SK-N-SH (cell line): Measurements from ENCODE around the gene DUOX2.

Experiments used
- CTCF ChIP-seq: fragments of 200-600 bp; sonication (generic); IDR thresholded peaks from 2 replicates; pipeline ENCODE4 v1.6.1; 2017; ENCODE audit warnings: antibody characterized with exemption, mild to moderate bottlenecking, moderate library complexity
- EP300 ChIP-seq, 2 experiments: IDR thresholded peaks; 2 replicates each; pipeline versions ENCODE4 v1.4.0 to v1.6.1; 2012; ENCODE audit warnings: borderline replicate concordance in 1 of 2, low read depth in 1 of 2, low read length in 1 of 2
- EZH2phosphoT487 ChIP-seq: fragments of 200-600 bp; sonication (generic); IDR thresholded peaks from 2 replicates; pipeline ENCODE4 v1.6.1; 2017; ENCODE audit warnings: low read depth, mixed run types, mild to moderate bottlenecking, antibody characterized with exemption, moderate library complexity, borderline replicate concordance
- GABPA ChIP-seq: IDR thresholded peaks from 2 replicates; pipeline ENCODE4 v1.4.0; 2012; ENCODE audit warnings: low read depth, mild to moderate bottlenecking
- NRF1 ChIP-seq: IDR thresholded peaks from 2 replicates; pipeline ENCODE4 v1.6.1; 2012; ENCODE audit warnings: low read depth, mild to moderate bottlenecking, low read length
- PBX3 ChIP-seq: IDR thresholded peaks from 2 replicates; pipeline ENCODE4; 2012
- REST ChIP-seq: IDR thresholded peaks from 2 replicates; pipeline ENCODE4 v1.6.1; 2012; ENCODE audit warnings: mild to moderate bottlenecking, low read depth, low read length, moderate library complexity
- RFX5 ChIP-seq: IDR thresholded peaks from 2 replicates; pipeline ENCODE4 v1.6.1; 2012; ENCODE audit warnings: mild to moderate bottlenecking, improper control_type of control experiment, low read length
- SMC3 ChIP-seq: IDR thresholded peaks from 2 replicates; pipeline ENCODE4 v1.6.1; 2012; ENCODE audit warnings: low read depth, low read length, improper control_type of control experiment
- TAF1 ChIP-seq: IDR thresholded peaks from 2 replicates; pipeline ENCODE4 v1.6.1; 2012; ENCODE audit warnings: low read depth, mild to moderate bottlenecking, low read length, moderate library complexity, borderline replicate concordance
- TEAD4 ChIP-seq: IDR thresholded peaks from 2 replicates; pipeline ENCODE4 v1.4.0; 2012; ENCODE audit warnings: mild to moderate bottlenecking, borderline replicate concordance; ENCODE audit not compliant: insufficient read depth
- YY1 ChIP-seq: IDR thresholded peaks from 2 replicates; pipeline ENCODE4 v1.4.0; 2012; ENCODE audit warnings: low read depth, mild to moderate bottlenecking
- ZBTB33 ChIP-seq: IDR thresholded peaks from 2 replicates; pipeline ENCODE4 v1.4.0; 2012; ENCODE audit warnings: low read depth, borderline replicate concordance

- TF ChIP-seq EP300 (IDR thresholded peaks at IDR 0.05; ENCODE audit: borderline replicate concordance in 1 of 2, low read depth in 1 of 2, low read length in 1 of 2) (no peak), SMC3 (no peak), CTCF (no peak), TAF1 (no peak), EZH2phosphoT487 (no peak), GABPA (no peak), TEAD4 (no peak), PBX3 (no peak), ZBTB33 (no peak), RFX5 (no peak), NRF1 (no peak), YY1 (no peak), REST (no peak)
Observed at GRCh38 chr15:45097466-45097865, 16.5 kb downstream of the DUOX2 start.
